Endodermal cell (in vitro differentiated cells): ENCODE results near the gene PSEN1. TPM values are rescaled to one million over a fixed set of nuclear protein-coding genes. Genes with fewer than 3 reads are reported as not detected.
"Not testable (repeated sequence)": the region's sequence is repeated elsewhere in the genome, so short reads cannot be mapped to it uniquely, and the experiment has no call there.

ENCODE experiments used
- DNase-seq: peaks from one replicate; pipeline ENCODE4 v3.0.0-alpha.2; 2017
- H3K27ac ChIP-seq: 2 replicates; pipeline ENCODE4 v1.5.1; 2013; ENCODE audit warnings: mild to moderate bottlenecking, low read depth, low read length, moderate library complexity
- H3K27me3 ChIP-seq: 2 replicates; pipeline ENCODE4 v1.6.1; 2013; ENCODE audit warnings: mild to moderate bottlenecking, low read length, moderate library complexity; ENCODE audit not compliant: insufficient read depth, control insufficient read depth, poor library complexity, severe bottlenecking
- H3K36me3 ChIP-seq: 2 replicates; pipeline ENCODE4 v1.7.0; 2013; ENCODE audit warnings: mild to moderate bottlenecking, low read length, moderate library complexity; ENCODE audit not compliant: control insufficient read depth, insufficient read depth
- H3K4me1 ChIP-seq: one replicate; pipeline ENCODE4 v1.7.0; 2013; ENCODE audit warnings: low read length; ENCODE audit not compliant: control insufficient read depth, insufficient read depth
- H3K4me3 ChIP-seq: 2 replicates; pipeline ENCODE4 v1.5.1; 2013; ENCODE audit warnings: mild to moderate bottlenecking, low read length, moderate library complexity
- H3K9ac ChIP-seq: 2 replicates; pipeline ENCODE4 v1.6.1; 2013; ENCODE audit warnings: mild to moderate bottlenecking, low read length, moderate library complexity; ENCODE audit not compliant: poor library complexity, severe bottlenecking; ENCODE audit errors: extremely low read depth
- H3K9me3 ChIP-seq: 2 replicates; pipeline ENCODE4 v1.6.1; 2013; ENCODE audit warnings: mild to moderate bottlenecking, low read length, moderate library complexity; ENCODE audit not compliant: control insufficient read depth
- H3K27ac Mint-ChIP-seq: 2 replicates; pipeline ENCODE4 v1.8.0; 2020; ENCODE audit warnings: mixed read lengths
- H3K27me3 Mint-ChIP-seq: 2 replicates; pipeline ENCODE4 v1.8.0; 2021; ENCODE audit warnings: mild to moderate bottlenecking, mixed read lengths; ENCODE audit not compliant: insufficient read depth
- H3K36me3 Mint-ChIP-seq: 2 replicates; pipeline ENCODE4 v1.8.0; 2020; ENCODE audit warnings: low read depth, mixed read lengths
- H3K4me1 Mint-ChIP-seq: 2 replicates; pipeline ENCODE4 v1.8.0; 2020; ENCODE audit warnings: mixed read lengths
- H3K4me3 Mint-ChIP-seq: 2 replicates; pipeline ENCODE4 v1.8.0; 2020; ENCODE audit warnings: mild to moderate bottlenecking, moderate library complexity, mixed read lengths
- H3K9me3 Mint-ChIP-seq: 2 replicates; pipeline ENCODE4 v1.8.0; 2020; ENCODE audit warnings: mild to moderate bottlenecking, mixed read lengths
- CTCF ChIP-seq: fragments of 200-600 bp; sonication (generic); conservative IDR thresholded peaks from 2 replicates; pipeline ENCODE4 v1.5.0; 2021; ENCODE audit warnings: antibody characterized with exemption, mild to moderate bottlenecking
- WGBS, 2 experiments: methylation state at CpG; one replicate each; pipeline versions ENCODE4 v1.1.5 to v1.1.7; 2013; ENCODE audit warnings: missing lambda C conversion rate in 2 of 2, mixed read lengths in 1 of 2; ENCODE audit not compliant: insufficient coverage in 1 of 2, insufficient read length in 1 of 2; 5-methylcytosine and 5-hydroxymethylcytosine counted together
- total RNA-seq, 2 donors: library from RNA; stranded (reverse); fragmentation: NEBNext Ultra II Directional in 1 of 2; extraction: Animal tissue kit (Norgen Biotek cat#: 25700) in 1 of 2; gene quantifications; 2 replicates in 1 of 2; 3 replicates in 1 of 2; pipeline ENCODE4 v1.2.1, GENCODE V29; 2021

PSEN1 gene
- total RNA-seq, 2 donors from 2014 or later, result 45.7 to 49.9 TPM

- H3K9me3 Mint-ChIP-seq, result no peaks in the 10 kb centered on the region
- no peaks in the 10 kb centered on the region for H3K27me3 Mint-ChIP-seq
- Histone ChIP-seq H3K4me3 (no peak overlapping the region), H3K27me3 (no peaks in the 10 kb centered on the region), H3K27ac (no peak overlapping the region), H3K36me3 (peaks cover 56% of the 10 kb centered on the region), H3K4me1 (peaks cover 20% of the 10 kb centered on the region), H3K9me3 (no peaks in the 10 kb centered on the region), H3K9ac (no peak overlapping the region)
- WGBS, 2 experiments, result 92 to 97% methylated on average over 6 to 9 of the region's 9 CpGs
- H3K4me3 Mint-ChIP-seq, result no peak overlapping the region
- DNase-seq, result no peak
- TF ChIP-seq CTCF, result no peak
- H3K36me3 Mint-ChIP-seq, result peaks cover 38% of the 10 kb centered on the region
- H3K27ac Mint-ChIP-seq, result peak overlapping the region; percentile 0
- peaks cover 27% of the 10 kb centered on the region for H3K4me1 Mint-ChIP-seq
Measured at GRCh38 chr14:73168274-73168673, 32.0 kb downstream of the PSEN1 start.

DNA sequence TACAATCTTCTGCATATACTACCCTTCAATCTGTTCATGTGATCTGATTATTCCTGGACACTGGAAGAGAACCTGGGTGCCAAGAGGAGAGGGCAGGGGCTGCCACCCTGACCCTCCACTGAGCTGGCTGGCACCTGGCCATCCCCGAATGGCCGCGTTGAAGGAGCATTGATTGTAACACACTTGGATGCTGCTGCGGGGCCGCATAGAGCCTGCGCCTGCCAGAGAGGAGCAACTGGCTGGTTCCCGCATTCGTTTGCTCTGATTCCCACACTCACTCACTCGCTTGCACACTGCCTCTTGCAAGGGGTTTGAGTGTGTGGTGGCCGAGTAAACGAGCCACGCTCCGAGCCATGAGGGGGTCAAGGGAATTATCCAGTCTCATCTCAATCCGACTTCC, 32.4 kb downstream of the PSEN1 start:
- peak overlapping the region; percentile 18 for H3K4me3 ChIP-seq
- peak overlapping the region; percentile 0 for H3K27ac Mint-ChIP-seq
- WGBS, 2 experiments, result 87 to 94% methylated on average over 7 to 14 of the region's 14 CpGs
- peak overlapping the region; percentile 36 for H3K27ac ChIP-seq
- H3K4me1 Mint-ChIP-seq, result peaks cover 27% of the 10 kb centered on the region
- H3K4me3 Mint-ChIP-seq, result no peak overlapping the region
- TF ChIP-seq CTCF, result no peak
- no peaks in the 10 kb centered on the region for H3K27me3 ChIP-seq
- DNase-seq, result peak; percentile 45
- peaks cover 20% of the 10 kb centered on the region for H3K4me1 ChIP-seq
- H3K9ac ChIP-seq, result no peak overlapping the region
- peaks cover 38% of the 10 kb centered on the region for H3K36me3 Mint-ChIP-seq
- H3K9me3 ChIP-seq, result no peaks in the 10 kb centered on the region
- peaks cover 58% of the 10 kb centered on the region for H3K36me3 ChIP-seq
- H3K9me3 Mint-ChIP-seq, result no peaks in the 10 kb centered on the region
- H3K27me3 Mint-ChIP-seq, result no peaks in the 10 kb centered on the region

DNA sequence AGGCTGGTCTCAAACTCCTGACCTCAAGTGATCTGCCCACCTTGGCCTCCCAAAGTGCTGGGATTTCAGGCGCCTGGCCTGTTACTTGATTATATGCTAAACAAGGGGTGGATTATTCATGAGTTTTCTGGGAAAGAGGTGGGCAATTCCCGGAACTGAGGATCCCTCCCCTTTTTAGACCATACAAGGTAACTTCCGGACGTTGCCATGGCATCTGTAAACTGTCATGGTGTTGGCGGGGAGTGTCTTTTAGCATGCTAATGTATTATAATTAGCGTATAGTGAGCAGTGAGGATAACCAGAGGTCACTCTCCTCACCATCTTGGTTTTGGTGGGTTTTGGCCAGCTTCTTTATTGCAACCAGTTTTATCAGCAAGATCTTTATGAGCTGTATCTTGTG, 33.5 kb downstream of the PSEN1 start:
- not testable (repeated sequence) for H3K27ac Mint-ChIP-seq, H3K27me3 ChIP-seq, H3K27me3 Mint-ChIP-seq, H3K4me3 Mint-ChIP-seq, H3K9me3 Mint-ChIP-seq, H3K9me3 ChIP-seq, H3K4me3 ChIP-seq, H3K9ac ChIP-seq
- Histone ChIP-seq H3K36me3 (peaks cover 62% of the 10 kb centered on the region), H3K4me1 (peaks cover 20% of the 10 kb centered on the region), H3K27ac (peak overlapping the region; percentile 10)
- H3K36me3 Mint-ChIP-seq, result peaks cover 36% of the 10 kb centered on the region
- DNase-seq, result peak; percentile 55
- peaks cover 27% of the 10 kb centered on the region for H3K4me1 Mint-ChIP-seq
- WGBS, 2 experiments, result 70 to 89% methylated on average over 2 to 6 of the region's 6 CpGs

GRCh38 chr14:73170686-73171085, 34.4 kb downstream of the PSEN1 start:
- peaks cover 20% of the 10 kb centered on the region for H3K4me1 ChIP-seq
- no peaks in the 10 kb centered on the region for H3K9me3 Mint-ChIP-seq
- no peak overlapping the region for H3K9ac ChIP-seq
- no peak overlapping the region for H3K4me3 Mint-ChIP-seq
- TF ChIP-seq CTCF, result no peak
- no peak overlapping the region for H3K27ac Mint-ChIP-seq
- no peaks in the 10 kb centered on the region for H3K27me3 ChIP-seq
- peak; percentile 45 for DNase-seq
- H3K36me3 Mint-ChIP-seq, result peaks cover 44% of the 10 kb centered on the region
- peak overlapping the region; percentile 18 for H3K27ac ChIP-seq
- H3K9me3 ChIP-seq, result no peaks in the 10 kb centered on the region
- peaks cover 67% of the 10 kb centered on the region for H3K36me3 ChIP-seq
- peaks cover 27% of the 10 kb centered on the region for H3K4me1 Mint-ChIP-seq
- no peaks in the 10 kb centered on the region for H3K27me3 Mint-ChIP-seq
- WGBS, 2 experiments, result 90% methylated on average over 11 of the region's 11 CpGs
- H3K4me3 ChIP-seq, result no peak overlapping the region
